ENCODE measurements around the gene EPN2.
A peak's percentile ranks its signal among the peaks of the same experiment; 100 is the strongest.
"Not testable (repeated sequence)": the region's sequence is repeated elsewhere in the genome, so short reads cannot be mapped to it uniquely, and the experiment has no call there.

EPN2 gene

GRCh38 chr17:19237139-19237388 is at the start of gene EPN2:
Gene EPN2 (plus strand): TSS chr17:19237366. CDS start chr17:19283120, 45,754 bp downstream.
- peak in 2 of 3 donors; percentile 28 to 42 for DNase-seq (ENCODE audit: low read depth in 3 of 3)

GRCh38 chr17:19187883-19188869 is 49.0 kb upstream of the EPN2 start:
- DNase-seq (ENCODE audit: low read depth in 3 of 3) = not testable (repeated sequence)

- DNase-seq (ENCODE audit: low read depth in 3 of 3) = not testable (repeated sequence)
Observed at GRCh38 chr17:19188870-19189708, 48.1 kb upstream of the EPN2 start.

- DNase-seq (ENCODE audit: low read depth in 3 of 3) = not testable (repeated sequence)
Observed at GRCh38 chr17:19189781-19190405, 47.3 kb upstream of the EPN2 start.

DNA sequence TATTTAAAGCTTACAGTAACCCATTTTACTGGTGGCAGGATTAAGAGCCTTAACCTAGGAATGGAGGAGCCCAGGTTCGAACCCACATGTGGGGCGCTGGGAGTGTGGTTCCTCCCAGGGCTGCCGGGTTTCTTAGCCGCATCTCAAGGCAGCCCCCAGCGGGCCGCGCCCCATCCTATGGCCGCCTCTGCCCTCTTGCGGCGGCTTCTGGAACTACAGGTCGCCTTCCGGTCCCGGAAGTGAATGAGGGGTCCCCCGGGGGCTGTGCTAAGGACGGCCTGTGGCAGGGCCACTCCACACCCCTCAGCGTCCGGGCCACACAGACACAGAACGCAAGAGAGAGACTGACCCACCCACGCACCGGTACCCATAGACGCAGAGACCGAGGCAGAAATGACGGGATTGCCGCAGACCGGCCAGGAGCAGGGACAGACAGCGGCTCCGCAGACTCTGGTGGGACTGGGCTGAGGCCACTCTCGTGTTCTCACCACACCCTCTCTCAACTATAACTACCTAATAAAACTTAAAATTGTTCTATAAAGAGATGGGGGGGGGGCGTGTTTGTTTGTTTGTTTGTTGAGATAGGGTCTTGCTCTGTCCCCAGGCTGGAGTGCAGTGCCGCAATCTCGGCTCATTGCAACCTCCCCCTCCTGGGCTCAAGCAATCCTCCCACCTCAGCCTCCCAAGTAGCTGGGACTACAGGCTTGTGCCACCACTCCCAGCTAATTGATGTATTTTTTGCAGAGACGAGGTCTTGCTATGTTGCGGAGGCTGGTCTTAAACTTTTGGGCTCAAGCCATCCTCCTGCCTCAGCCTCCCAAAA is 40.6 kb upstream of the EPN2 start:
- DNase-seq (ENCODE audit: low read depth in 3 of 3) = not testable (repeated sequence)

DNA sequence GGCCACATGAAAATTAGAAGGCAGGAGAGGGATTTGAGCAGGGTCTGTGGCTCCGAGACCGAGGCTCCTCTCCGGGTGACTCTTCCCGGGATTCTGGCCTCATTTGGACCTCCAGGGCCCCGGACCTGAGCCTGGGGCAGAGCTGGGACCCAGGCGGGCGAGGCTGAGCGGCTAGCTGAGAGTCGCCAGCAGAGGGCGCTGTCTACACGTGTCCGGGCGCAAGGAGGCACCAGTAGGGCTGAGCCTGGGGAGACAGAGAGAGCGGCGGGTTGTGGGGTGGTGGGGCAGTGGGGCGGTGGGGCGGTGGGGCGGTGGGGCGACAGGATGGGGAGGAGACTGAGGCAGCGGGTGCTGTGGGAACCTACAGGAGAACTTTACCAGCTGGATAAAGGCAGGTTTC is 34.7 kb upstream of the EPN2 start:
- DNase-seq (ENCODE audit: low read depth in 3 of 3) = not testable (repeated sequence)

- not testable (repeated sequence) for DNase-seq (ENCODE audit: low read depth in 3 of 3)
Observed at GRCh38 chr17:19203429-19203828, 33.7 kb upstream of the EPN2 start.

DNA sequence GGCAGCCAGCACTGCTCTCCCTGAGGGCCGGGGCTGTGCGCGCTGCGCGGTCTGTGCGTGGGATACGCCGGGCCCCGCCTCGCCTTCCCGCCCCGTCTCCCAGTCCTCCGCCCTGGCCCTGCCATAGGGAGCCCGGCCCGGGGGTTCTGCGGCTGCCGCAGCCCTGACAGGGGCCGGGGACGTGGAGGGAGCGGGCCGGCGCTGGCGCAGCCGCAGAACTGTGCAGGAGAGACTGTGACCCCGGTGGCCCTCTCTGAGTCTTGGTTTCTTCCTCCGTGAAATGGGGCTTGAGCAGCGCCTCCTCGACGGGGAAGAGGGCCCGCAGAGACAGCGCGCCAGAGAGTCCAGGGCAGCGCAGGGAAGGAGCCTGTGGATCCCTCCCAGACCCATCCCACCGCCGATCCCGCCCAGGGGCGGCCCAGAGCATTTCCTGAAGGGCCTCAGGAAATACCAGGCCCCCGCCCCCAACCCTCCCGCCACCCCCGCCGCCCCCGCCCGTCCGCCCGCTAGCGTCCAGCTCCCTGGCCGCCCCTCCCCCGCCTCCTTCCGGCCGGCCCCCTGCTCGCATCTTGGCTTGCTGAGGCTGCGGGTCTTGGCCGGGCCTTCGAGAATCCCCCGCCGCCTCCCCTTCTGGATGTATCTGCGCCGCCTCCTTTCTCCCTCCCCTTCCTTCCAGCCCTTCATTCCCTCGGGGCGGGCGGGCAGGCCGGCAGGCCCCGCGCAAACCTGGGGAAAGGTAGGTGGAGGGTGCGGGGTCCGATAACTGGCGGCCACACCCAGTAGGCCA is 21.9 kb upstream of the EPN2 start:
- not testable (repeated sequence) for DNase-seq (ENCODE audit: low read depth in 3 of 3)

GRCh38 chr17:19216148-19216926 is 20.8 kb upstream of the EPN2 start:
- DNase-seq (ENCODE audit: low read depth in 3 of 3) = not testable (repeated sequence)

- not testable (repeated sequence) for DNase-seq (ENCODE audit: low read depth in 3 of 3)
Observed at GRCh38 chr17:19218914-19219313, 18.3 kb upstream of the EPN2 start.

- not testable (repeated sequence) for DNase-seq (ENCODE audit: low read depth in 3 of 3)
Observed at GRCh38 chr17:19219384-19219783, 17.8 kb upstream of the EPN2 start.

GRCh38 chr17:19220195-19220594 is 17.0 kb upstream of the EPN2 start:
- DNase-seq (ENCODE audit: low read depth in 3 of 3) = not testable (repeated sequence)

GRCh38 chr17:19226610-19227588 is 10.3 kb upstream of the EPN2 start:
- DNase-seq (ENCODE audit: low read depth in 3 of 3) = not testable (repeated sequence)

DNA sequence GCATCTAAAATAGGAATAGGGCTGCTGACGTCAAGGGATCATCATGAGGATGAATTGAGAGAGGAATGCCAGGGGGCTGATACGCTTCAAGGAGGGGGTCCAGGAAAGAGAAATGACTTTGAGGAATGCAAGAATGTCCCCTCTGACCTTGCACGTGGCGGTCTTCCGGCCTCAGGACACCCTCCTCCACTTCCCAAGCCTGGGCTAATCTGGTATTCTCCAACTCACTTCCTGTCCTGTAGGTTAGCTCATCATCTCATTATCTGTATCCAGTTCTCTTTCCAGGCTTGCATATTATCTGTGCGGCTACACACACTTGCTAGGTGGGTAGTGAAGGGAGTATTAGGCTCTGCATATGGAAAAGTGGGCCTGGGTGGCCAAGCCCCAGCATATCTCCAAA is 2.5 kb upstream of the EPN2 start:
- not testable (repeated sequence) for DNase-seq (ENCODE audit: low read depth in 3 of 3)

GRCh38 chr17:19236351-19237138 is 621 bp upstream of the EPN2 start:
- not testable (repeated sequence) for DNase-seq (ENCODE audit: low read depth in 3 of 3)

DNA sequence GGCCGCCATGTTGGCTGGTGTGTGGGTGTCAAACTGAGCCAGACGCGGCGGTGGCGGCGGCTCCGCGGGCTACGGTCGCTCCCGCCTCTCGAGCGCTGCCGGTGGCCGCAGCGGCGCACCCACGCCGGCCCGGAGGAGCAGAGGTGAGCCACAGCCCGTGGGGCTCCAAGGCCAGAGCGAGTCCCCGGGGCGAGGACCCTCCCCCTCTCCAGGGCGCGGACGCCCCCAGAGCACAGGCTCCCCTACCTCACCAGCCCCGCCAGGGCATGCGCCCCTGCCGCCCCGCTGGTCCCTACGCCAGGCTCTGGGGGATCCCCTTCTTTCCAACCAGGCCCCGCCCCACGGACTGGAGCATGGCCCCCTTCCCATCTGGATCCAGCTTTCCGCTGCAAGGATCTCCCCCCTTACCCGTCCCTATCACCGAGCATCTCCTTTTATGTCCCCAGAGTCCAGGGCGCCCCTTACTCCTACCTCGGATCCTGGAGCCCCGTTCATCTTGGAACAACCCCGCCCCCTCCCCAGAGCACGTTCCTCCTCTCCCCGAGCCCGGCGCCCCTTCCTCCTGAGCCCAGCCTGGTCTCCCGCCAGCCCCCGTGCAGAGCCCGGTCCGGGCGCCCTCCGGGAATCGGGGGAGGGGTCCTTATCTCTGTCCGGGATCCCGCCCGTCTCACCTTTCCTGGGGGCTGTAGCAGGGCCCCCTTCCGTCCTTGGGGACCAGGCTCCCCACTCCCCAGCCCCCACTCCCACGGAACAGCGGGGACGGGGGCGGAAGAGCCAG is 412 bp downstream of the EPN2 start:
- peak in 2 of 3 donors; percentile 9 to 18 for DNase-seq (ENCODE audit: low read depth in 3 of 3)

DNA sequence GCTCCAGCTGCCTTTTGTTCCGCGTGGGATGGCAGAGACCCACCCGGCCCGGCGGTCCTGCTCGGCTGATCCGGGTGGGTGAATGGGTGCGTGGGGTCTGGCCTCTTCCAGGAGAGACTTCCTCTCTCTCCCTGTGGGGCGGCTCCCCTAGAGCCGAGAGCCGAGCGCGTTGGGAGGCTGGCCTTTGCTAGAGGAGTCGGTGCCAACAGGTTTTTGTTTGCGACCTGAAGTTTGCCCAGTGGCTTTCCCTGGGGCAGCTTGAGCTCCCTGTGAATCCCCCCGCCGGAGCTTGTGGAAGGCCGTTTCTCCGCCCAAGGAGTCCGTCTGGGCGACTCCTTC is 970 bp downstream of the EPN2 start:
- DNase-seq (ENCODE audit: low read depth in 3 of 3) = no peak

All from stimulated activated CD4-positive, alpha-beta T cell treated with anti-CD3 and anti-CD28 coated beads, TNF-alpha, amount 100 ng/mL, for 48 hours (primary cell).